K562 (cell line): ENCODE measurements around the gene PRDM16. TPM values are rescaled to one million over a fixed set of nuclear protein-coding genes. Genes with fewer than 3 reads are reported as not detected.

Experiments used
- CHD2 ChIP-seq: IDR thresholded peaks from 2 replicates; pipeline ENCODE4 v1.6.1; 2011; ENCODE audit warnings: low read depth, low read length
- LCOR ChIP-seq: sonication (generic); formaldehyde crosslinking; IDR thresholded peaks from 2 replicates; pipeline ENCODE4 v1.8.0; 2022; ENCODE audit warnings: mild to moderate bottlenecking, missing genetic modification reagents
- MLLT1 ChIP-seq, 2 experiments: fragments of 450-650 bp; IDR thresholded peaks; 2 replicates each; pipeline ENCODE4 v1.6.1; 2016
- STAT5B ChIP-seq: fragments of 250-450 bp; sonication (Bioruptor Pico); IDR thresholded peaks from 2 replicates; pipeline ENCODE4 v1.8.0; 2021; ENCODE audit warnings: mild to moderate bottlenecking, inconsistent platforms
- ZNF184 ChIP-seq: sonication (generic); formaldehyde crosslinking; IDR thresholded peaks from 2 replicates; pipeline ENCODE4 v1.5.0; 2020; ENCODE audit warnings: missing genetic modification reagents
- ZNF23 ChIP-seq: fragments of 250-450 bp; sonication (Bioruptor Pico); IDR thresholded peaks from 2 replicates; pipeline ENCODE4 v1.4.0; 2020; ENCODE audit warnings: mild to moderate bottlenecking
- ZNF318 ChIP-seq, 2 experiments: fragments of 450-650 bp; IDR thresholded peaks; 2 replicates each; pipeline ENCODE4 v1.6.1; 2016; ENCODE audit warnings: mild to moderate bottlenecking in 2 of 2, borderline replicate concordance in 1 of 2, low read depth in 1 of 2, moderate library complexity in 1 of 2
- polyA plus RNA-seq, 8 experiments: library from polyadenylated mRNA; depleted of rRNA in 4 of 8; stranded (reverse) in 5 of 8; unstranded in 3 of 8; fragments of >200 nt; fragmentation: Nextera tagmentation in 2 of 8; fragmentation: Illumina TruSeq in 1 of 8; extraction: Ambion mirVana in 2 of 8; extraction: Trizol in 1 of 8; gene quantifications; 2 replicates each; pipeline versions ENCODE4 v1.2.1 to v1.2.3, GENCODE V29; 2011 to 2014; ENCODE audit warnings: inconsistent platforms in 1 of 8, missing spikeins in 1 of 8
- total RNA-seq, 7 experiments: library from RNA; depleted of rRNA in 6 of 7; stranded (reverse); fragments of >200 nt in 6 of 7; fragmentation: Illumina TruSeq in 2 of 7; extraction: Trizol in 2 of 7; gene quantifications; 2 replicates each; pipeline versions ENCODE4 v1.2.1 to v1.2.3, GENCODE V29; 2011 to 2021; ENCODE audit warnings: low replicate concordance in 1 of 7
- TF ChIP-seq, protein P1 (sequence below): fragments of 250-450 bp; sonication (Bioruptor Pico); IDR thresholded peaks from 2 replicates; pipeline ENCODE4 v1.6.1; 2021; ENCODE audit warnings: mild to moderate bottlenecking
- TF ChIP-seq, protein P2 (sequence below): sonication (generic); formaldehyde crosslinking; IDR thresholded peaks from 2 replicates; pipeline ENCODE4 v1.8.1; 2023; ENCODE audit warnings: missing genetic modification reagents, mild to moderate bottlenecking, borderline replicate concordance

The PRDM16 gene
- total and polyA plus RNA-seq, 9 of the 15 experiments (the other 6 are each of a cell fraction or from before 2014, with no cell fraction given), result 0.10 to 0.27 TPM; not detected in 7

- TF ChIP-seq, protein P1, sequence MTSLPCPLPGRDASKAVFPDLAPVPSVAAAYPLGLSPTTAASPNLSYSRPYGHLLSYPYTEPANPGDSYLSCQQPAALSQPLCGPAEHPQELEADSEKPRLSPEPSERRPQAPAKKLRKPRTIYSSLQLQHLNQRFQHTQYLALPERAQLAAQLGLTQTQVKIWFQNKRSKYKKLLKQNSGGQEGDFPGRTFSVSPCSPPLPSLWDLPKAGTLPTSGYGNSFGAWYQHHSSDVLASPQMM, result no peak
- no peak for TF ChIP-seq ZNF23 (CRISPR knock-in tag)
- no peak for TF ChIP-seq ZNF318 (IDR thresholded peaks at IDR 0.05; ENCODE audit: borderline replicate concordance in 1 of 2, low read depth in 1 of 2)
- no peak for TF ChIP-seq LCOR (CRISPR knock-in tag)
- TF ChIP-seq, protein P2, sequence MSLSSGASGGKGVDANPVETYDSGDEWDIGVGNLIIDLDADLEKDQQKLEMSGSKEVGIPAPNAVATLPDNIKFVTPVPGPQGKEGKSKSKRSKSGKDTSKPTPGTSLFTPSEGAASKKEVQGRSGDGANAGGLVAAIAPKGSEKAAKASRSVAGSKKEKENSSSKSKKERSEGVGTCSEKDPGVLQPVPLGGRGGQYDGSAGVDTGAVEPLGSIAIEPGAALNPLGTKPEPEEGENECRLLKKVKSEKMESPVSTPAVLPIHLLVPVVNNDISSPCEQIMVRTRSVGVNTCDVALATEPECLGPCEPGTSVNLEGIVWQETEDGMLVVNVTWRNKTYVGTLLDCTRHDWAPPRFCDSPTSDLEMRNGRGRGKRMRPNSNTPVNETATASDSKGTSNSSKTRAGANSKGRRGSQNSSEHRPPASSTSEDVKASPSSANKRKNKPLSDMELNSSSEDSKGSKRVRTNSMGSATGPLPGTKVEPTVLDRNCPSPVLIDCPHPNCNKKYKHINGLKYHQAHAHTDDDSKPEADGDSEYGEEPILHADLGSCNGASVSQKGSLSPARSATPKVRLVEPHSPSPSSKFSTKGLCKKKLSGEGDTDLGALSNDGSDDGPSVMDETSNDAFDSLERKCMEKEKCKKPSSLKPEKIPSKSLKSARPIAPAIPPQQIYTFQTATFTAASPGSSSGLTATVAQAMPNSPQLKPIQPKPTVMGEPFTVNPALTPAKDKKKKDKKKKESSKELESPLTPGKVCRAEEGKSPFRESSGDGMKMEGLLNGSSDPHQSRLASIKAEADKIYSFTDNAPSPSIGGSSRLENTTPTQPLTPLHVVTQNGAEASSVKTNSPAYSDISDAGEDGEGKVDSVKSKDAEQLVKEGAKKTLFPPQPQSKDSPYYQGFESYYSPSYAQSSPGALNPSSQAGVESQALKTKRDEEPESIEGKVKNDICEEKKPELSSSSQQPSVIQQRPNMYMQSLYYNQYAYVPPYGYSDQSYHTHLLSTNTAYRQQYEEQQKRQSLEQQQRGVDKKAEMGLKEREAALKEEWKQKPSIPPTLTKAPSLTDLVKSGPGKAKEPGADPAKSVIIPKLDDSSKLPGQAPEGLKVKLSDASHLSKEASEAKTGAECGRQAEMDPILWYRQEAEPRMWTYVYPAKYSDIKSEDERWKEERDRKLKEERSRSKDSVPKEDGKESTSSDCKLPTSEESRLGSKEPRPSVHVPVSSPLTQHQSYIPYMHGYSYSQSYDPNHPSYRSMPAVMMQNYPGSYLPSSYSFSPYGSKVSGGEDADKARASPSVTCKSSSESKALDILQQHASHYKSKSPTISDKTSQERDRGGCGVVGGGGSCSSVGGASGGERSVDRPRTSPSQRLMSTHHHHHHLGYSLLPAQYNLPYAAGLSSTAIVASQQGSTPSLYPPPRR (CRISPR knock-in tag), result no peak
- TF ChIP-seq STAT5B (CRISPR knock-in tag), result no peak
- no peak for TF ChIP-seq ZNF184 (CRISPR knock-in tag)
- TF ChIP-seq CHD2, result no peak
- no peak for TF ChIP-seq MLLT1 (IDR thresholded peaks at IDR 0.05)
These were observed 150.9 kb downstream of the PRDM16 start (continued) for GRCh38 chr1:3219791-3220467.
